Measurements from ENCODE around the gene TDRD9.

DNA sequence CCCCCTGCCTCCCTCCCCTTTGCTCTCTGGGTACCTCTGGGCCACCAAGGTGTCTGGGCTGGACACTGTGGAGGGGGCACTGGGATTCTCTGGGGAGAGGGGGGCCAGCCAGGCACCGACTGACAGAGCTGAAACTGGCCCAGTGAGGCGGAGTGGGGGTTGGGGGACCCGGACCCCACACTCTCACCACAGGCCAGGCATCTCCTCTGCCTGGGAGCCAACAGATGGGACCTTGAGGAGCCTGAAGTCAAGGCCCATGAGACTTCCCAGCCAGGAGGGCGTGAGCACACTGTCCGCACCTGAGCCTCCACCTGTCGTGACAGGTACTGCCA lies 41.1 kb upstream of the TDRD9 start:
- TF ChIP-seq MAZ (IDR thresholded peaks at IDR 0.05; ENCODE audit: borderline replicate concordance, low read depth, low read length) = no peak
- no peak for TF ChIP-seq POLR2A (IDR thresholded peaks at IDR 0.05; ENCODE audit: low read depth, low read length)
- TF ChIP-seq FOS (IDR thresholded peaks at IDR 0.05; ENCODE audit: low read depth, low read length) = no peak
- TF ChIP-seq CTCF (conservative IDR thresholded peaks at IDR 0.05; ENCODE audit: low read depth, low read length) = no peak
- no peak for TF ChIP-seq RCOR1 (IDR thresholded peaks at IDR 0.05; ENCODE audit: insufficient replicate concordance, low read length)
- TF ChIP-seq CHD1 (IDR thresholded peaks at IDR 0.05; ENCODE audit: low read depth, low read length) = no peak
- no peak for TF ChIP-seq USF2 (IDR thresholded peaks at IDR 0.05; ENCODE audit: low read depth, low read length)
- no peak for TF ChIP-seq BHLHE40 (IDR thresholded peaks at IDR 0.05; ENCODE audit: low read depth, low read length)

Data from IMR-90 (cell line).